Stimulated activated CD4-positive, alpha-beta T cell treated with anti-CD3 and anti-CD28 coated beads, Interleukin-4, amount 100 ng/mL, for 1 hour (primary cell): ENCODE data around the gene FBXL13.
"Not testable (repeated sequence)": the region's sequence is repeated elsewhere in the genome, so short reads cannot be mapped to it uniquely, and the experiment has no call there.

Source experiments
- DNase-seq: peaks from one replicate; pipeline ENCODE4 v3.0.0-alpha.2; 2020

The FBXL13 gene

DNA sequence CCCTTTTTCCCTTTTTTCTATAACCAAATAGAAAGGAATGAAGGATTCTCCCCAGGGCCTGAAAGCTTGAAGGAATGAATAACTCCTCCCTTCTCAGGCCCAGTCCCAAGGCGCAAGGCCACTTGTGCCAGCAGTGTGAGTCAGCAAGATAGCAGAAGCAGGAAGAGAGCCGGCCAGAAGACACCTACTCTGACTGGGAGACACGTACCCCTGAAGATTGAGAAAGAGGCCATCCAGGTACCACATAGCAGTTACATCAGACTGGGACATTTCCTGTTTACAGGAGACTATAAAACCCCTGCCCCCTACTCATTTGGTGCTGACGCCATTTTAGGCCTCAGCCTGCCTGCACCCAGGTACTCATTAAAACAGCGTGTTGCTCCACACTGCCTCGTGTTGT lies 96.3 kb downstream of the FBXL13 start:
- no peak for DNase-seq

DNA sequence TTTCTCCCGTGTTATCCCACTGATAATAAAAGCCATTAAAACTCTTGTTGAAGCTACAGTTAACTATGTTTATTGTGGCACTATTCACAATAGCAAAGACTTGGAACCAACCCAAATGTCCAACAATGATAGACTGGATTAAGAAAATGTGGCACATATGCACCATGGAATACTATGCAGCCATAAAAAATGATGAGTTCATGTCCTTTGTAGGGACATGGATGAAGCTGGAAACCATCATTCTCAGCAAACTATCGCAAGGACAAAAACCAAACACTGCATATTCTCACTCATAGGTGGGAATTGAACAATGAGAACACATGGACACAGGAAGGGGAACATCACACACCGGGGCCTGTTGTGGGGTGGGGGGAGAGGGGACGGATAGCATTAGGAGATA lies 97.0 kb downstream of the FBXL13 start:
- DNase-seq: not testable (repeated sequence)

DNA sequence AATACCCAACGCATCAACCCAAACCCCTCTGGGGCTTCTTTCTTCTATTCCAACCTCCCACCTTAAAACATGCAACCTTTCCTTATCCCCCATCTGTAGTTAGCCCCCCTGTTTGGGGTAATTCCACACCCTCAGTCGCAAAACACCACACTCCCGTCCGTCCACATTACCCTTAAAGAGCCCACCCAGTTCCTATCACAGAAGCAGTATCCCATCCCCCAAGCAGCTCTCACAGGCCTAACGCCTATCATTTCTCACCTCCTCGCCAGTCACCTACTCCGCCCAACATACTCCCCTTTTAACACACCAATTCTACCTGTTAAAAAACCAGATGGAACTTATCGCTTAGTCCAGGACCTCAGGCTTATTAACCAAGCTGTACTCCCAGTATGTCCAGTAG lies 98.1 kb downstream of the FBXL13 start:
- DNase-seq: no peak

DNA sequence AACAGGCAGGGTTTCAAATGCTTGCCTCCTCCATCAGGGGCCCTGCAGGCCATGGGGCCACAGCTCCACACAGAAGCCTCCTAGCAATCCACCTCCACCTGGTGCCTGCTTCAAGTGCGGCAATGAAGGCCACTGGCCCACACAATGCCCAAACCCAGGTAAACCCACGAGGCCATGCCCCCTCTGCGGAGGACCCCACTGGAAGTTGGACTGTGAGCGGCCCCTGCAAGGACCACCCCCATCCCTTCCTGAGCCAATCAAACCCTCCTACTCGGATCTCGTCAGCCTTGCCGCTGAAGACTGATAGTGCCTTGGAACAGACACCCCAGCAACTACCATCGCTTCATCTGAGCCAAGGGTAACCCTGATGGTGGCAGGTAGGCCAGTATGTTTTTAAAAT lies 98.7 kb downstream of the FBXL13 start:
- no peak for DNase-seq

DNA sequence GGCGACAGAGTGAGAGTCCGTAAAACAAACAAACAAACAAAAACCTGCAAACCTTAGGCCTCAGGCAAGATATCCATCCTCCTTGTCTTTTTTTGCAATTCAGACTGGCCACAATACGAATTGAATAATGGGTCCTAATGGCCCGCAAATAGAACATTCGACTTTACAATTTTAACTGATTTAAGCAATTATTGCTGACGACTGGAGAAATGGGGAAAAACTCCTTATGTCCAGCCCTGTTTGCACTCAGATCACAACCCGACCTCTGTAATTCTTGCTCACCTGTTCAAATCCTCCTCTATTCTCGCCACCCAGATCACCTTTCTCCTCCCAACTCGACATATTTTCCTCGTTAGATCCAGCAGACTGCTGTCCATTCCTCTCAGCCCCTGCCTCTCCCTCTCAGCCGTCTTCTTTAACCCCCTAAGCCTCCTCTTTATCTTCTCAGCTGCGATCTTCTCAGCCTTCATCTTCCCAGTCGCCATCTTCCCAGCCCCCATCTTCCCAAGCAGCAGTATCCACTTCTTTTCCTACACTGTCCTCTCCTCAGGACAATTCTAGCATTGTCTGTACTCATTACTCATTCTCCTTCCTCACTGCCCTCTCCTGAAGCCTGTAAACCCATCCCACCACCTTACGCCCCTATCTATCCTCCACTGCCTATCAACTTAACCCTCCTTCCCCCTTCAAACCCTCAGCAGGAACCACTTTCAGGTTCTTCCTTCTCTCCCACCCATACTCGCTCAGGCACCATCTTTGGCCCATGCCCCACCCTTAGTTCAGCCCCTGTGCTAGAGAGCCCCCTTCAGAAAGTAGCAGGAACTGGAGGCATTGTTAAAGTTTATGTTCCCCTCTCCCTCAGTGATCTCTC lies 100.0 kb downstream of the FBXL13 start:
- DNase-seq: no peak

DNA sequence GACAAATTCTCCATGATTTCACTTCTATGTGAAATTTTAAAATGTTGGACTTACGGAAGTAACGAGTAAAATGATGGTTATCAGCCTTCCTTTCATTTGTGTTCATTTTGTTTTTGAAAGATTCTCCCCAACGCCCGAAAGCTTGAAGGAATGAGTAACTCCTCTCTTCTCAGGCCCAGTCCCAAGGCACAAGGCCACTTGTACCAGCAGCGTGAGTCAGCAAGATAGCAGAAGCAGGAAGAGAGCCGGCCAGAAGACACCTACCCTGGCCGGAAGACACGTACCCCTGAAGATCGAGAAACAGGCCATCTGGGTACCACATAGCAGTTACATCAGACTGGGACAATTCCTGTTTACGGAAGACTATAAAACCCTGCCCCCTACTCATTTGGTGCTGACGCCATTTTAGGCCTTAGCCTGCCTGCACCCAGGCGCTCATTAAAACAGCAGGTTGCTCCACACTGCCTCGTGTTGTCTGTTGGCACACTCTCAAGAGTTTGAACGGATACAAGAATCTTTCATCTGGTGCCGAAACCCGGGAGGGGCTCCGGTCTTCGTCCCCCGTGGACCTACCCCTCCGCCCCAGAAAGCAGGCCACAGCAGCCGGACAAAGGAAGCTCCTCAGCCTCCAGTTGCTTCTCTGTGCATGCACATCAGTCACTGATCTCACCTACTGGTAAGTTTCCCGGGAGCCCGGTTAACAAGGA lies 101.3 kb downstream of the FBXL13 start:
- DNase-seq: no peak

DNA sequence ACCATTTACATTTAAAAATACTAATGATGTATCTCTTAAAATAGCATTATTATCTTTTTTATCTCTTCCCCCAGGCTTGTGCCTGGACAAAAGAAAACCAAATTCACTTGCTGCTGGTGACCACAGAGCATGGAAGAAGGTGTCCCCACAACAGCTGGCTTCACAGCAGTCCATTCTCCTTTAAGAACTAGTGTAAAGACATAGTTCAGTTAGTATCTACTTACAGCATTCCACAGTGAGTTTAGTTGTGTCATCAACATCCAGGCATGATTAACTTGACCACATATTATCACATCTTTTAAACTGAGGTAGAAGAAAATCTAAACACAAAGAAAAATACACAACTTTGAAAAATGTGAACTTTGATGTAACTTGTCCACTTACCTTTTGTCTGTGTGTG lies 106.8 kb downstream of the FBXL13 start:
- no peak for DNase-seq

DNA sequence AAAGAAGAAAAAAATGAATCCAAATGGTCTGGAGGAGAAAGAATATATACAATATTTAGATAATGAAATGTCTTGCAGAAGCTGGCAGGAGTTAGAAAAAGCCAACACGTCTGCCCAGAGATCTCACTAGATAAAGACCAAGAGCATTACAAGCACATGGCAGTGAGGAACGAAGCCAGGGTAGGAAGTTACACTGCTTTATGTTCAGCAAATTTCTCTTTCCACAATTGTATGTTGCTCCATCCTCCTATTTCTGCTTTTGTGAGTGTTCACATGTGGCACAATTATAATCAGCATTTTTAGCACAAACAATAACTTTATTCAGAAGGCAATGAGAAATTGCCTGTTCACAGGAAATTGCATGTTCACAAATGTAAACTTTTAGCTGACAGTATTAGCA lies 108.1 kb downstream of the FBXL13 start:
- no peak for DNase-seq

DNA sequence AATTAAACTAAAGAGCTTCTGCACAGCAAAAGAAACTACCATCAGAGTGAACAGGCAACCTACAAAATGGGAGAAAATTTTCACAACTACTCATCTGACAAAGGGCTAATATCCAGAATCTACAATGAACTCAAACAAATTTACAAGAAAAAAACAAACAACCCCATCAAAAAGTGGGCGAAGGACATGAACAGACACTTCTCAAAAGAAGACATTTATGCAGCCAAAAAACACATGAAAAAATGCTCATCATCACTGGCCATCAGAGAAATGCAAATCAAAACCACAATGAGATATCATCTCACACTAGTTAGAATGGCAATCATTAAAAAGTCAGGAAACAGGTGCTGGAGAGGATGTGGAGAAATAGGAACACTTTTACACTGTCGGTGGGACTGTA lies 112.6 kb downstream of the FBXL13 start:
- DNase-seq: not testable (repeated sequence)

DNA sequence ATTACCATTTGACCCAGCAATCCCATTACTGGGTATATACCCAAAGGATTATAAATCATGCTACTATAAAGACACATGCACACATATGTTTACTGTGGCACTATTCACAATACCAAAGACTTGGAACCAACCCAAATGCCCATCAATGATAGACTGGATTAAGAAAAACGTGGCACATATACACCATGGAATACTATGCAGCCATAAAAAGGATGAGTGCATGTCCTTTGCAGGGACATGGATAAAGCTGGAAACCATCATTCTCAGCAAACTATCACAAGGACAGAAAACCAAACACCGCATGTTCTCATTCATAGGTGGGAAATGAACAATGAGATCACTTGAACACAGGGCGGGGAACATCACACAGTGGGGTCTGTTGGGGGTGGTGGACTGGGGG lies 116.6 kb downstream of the FBXL13 start:
- not testable (repeated sequence) for DNase-seq

DNA sequence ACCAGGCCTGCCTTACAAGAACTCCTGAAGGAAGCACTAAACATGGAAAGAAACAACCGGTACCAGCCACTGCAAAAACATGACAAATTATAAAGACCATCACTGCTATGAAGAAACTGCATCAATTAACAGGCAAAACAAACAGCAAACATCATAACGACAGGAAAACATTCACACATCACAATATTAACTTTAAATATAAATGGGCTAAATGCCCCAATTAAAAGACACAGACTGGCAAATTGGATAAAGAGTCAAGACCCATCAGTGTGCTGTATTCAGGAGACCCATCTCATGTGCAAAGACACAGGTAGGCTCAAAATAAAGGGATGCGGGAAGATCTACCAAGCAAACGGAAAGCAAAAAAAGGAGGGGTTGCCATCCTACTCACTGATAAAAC lies 120.2 kb downstream of the FBXL13 start:
- DNase-seq: not testable (repeated sequence)

DNA sequence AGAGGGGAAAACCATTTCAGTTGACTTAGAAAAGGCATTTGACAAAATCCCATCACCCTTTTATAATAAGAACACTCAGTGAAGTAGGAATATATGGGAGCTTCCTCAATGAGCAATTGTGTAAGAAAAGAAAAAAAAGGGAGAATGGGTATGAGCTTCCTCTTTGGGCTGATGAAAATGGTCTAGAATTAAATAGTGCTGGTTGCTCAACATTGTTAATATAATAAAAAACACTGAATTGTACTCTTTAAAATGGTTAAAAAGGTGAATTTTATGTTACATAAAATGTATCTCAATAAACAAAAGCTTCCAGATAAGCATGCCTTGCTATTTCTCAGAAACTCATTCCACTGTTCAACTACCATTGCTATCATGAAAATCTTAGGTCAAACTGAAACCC lies 121.2 kb downstream of the FBXL13 start:
- no peak for DNase-seq

DNA sequence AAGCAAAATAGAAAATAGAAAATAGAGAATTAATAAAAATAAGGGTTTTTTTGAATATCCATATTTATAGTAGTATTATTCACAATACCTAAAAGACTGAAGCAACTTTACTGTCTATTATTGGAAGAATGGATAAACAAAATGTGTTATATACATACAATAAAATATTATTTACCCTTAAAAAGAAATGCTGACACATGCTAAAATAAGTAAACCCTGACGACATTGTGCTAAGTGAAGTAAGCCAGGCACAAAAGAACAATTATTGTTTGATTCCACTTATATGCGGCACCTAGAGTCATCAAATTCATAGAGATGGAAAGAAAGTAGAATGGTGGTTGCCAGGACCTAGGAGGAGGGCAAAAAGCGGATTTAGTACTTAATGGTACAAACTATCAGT lies 122.8 kb downstream of the FBXL13 start:
- DNase-seq: no peak

DNA sequence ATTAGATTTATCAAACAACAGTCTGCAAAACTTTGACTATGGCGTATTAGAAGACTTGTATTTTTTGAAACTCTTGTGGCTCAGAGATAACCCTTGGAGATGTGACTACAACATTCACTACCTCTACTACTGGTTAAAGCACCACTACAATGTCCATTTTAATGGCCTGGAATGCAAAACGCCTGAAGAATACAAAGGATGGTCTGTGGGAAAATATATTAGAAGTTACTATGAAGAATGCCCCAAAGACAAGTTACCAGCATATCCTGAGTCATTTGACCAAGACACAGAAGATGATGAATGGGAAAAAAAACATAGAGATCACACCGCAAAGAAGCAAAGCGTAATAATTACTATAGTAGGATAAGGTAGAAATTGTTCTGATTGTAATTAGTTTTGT lies 130.4 kb downstream of the FBXL13 start:
- no peak for DNase-seq

DNA sequence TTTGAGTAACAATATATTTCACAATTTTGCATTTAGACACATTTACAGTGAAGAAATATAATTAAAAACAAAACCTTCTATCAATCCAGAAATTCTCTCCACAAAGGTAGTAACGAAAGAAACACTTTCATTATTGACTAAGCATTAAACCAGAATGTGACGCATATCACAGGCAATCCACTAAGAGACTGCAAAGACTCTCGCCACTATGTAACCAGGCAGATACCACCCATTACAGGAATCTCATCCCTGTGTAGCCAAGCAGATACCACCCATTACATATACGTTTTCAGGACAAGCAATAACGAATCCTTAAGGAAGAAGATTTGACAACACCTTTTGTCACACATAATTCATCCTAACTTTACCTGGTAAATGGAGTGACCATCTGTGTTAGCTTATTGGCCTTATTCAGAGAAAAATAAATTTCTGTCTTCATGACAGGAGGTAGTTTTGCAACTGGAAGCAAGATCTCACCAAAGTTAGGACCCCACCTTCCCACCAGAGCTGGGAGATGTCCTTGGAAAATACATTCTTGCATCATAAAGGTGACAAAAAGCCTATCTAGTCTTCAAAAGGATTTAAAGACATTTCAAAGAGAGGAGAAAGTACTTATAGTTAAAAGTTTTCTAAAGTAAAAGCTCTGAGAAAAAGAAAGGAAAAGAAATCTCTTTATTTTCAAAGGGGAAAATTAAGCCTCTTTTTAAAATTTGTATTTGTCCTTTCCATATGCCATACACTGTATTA lies 131.0 kb downstream of the FBXL13 start:
- no peak for DNase-seq

DNA sequence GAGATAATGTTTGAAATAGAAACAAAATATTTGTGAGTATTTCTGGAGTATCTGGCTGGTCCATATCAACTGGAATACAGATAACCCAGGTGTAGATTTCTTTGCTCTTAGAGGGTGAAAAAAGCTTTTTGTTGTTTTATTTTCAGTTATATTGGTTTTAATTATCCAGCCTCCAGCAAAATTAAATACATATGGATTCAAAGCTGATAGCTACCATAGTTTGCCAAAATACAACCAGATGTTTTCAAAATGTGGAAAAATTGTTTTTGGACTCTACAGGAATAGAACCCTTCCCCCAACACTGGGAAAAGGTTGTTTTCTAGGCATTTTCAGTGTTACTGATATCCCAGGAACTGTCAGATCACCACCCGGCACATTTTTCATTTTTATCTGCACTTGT lies 131.7 kb downstream of the FBXL13 start:
- no peak for DNase-seq

DNA sequence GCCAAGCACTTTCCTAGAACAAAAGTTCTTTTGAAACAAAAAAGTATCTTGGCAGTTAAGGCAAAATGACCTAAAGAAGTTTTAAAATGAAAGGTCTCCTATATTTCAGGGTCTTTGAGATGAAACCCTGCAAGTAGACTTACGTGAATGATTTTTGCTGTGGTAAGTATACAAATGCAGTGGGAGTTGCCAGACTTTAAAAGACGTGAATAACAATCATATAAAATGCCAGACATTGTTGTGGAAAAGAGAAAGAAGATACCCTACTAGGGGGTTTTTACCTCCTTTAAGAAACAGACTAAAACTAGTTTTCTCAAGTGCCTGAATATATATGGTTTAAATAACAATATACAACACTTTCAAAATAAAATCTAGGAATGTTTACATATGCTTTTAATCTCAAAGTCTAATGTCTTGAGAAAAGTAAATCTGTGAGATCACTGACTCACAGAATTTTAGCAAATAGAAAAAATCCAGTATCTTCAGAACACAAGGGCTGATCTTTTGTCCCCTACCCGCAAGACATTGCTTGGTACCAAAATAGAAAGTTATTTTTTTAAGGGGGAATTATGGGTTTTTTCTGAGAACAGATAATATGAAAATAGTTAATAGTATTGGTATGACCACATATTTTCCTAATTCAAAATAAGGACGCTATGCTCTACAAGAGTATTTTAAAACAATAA lies 132.3 kb downstream of the FBXL13 start:
- no peak for DNase-seq

DNA sequence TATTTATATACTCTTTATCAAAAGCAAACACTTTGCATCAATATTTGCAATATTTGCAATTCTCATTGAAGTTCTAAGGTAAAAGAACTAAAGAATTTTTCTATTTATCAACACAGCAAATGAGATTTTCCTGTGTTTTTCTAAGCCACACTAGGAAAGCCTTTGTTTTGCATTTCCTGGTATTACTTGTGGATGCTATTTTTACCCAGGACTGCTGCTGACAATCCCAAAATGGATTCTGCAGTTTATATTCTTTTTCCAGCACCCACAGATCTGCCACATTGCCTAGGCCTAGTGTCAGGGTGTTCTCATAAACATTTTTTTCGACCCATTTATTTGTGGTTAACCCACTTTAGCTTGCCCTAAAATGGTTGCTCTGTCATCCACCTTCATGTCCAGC lies 135.9 kb downstream of the FBXL13 start:
- no peak for DNase-seq

DNA sequence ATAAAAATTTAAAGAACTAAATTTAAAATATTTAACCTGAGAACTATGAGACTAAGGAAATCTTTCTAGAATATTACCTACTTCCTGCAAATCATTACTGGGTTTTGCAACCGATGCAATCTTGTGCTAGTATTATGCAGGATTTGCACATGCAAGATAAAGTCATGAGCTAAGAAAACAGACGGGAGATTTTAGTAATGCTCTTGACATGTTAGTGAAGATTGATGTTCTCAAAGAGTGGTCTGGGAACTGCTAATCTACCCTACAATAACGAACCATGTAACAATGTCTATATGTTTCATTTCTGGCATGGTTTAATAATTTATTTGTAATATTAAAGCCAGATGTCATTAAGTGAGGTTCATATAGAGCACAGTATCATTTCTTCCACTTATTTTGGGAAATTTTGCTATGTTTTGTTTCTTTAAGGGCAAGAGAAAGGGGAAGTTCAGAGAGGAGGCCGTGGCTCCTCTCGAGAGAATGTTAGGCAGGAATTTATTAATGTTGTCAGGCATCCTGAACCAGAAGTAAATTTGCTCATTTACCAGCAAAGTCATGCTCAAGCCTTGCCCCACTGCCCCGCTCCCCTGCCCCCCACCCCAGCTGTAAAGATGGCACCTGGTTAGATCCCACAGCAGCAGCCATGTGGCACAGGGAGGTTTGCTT lies 139.0 kb downstream of the FBXL13 start:
- no peak for DNase-seq

DNA sequence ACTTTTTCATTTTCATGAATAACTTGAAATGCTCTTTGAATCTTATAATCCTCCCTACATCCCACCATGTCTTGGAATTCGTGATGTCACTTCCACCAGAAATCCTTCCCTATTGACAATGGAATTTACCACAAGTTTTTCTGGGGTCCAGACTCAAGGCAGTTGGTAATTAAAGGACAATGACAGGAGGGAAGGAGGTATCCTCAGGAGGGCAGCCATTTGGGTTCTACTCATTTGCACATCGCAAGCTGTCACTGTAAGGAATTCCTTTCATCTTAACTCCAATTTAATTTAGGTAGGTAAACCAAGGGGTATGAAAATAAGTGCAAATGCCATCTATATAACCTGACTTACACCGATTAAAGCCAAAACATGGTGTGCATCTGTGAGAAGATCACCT lies 139.9 kb downstream of the FBXL13 start:
- no peak for DNase-seq

DNA sequence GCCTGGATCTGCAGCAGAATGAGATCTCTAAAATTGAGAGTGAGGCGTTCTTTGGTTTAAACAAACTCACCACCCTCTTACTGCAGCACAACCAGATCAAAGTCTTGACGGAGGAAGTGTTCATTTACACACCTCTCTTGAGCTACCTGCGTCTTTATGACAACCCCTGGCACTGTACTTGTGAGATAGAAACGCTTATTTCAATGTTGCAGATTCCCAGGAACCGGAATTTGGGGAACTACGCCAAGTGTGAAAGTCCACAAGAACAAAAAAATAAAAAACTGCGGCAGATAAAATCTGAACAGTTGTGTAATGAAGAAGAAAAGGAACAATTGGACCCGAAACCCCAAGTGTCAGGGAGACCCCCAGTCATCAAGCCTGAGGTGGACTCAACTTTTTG lies 140.4 kb downstream of the FBXL13 start:
- no peak for DNase-seq

DNA sequence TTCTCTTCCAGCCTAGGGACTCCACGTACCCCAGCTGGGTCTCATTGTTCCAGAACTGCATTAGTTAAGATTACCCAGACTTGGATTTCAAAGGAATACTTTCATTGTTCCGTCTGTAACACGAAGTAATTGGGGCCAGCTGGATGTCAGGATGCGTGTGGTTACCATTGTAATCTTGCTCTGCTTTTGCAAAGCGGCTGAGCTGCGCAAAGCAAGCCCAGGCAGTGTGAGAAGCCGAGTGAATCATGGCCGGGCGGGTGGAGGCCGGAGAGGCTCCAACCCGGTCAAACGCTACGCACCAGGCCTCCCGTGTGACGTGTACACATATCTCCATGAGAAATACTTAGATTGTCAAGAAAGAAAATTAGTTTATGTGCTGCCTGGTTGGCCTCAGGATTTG lies 140.8 kb downstream of the FBXL13 start:
- DNase-seq: no peak

DNA sequence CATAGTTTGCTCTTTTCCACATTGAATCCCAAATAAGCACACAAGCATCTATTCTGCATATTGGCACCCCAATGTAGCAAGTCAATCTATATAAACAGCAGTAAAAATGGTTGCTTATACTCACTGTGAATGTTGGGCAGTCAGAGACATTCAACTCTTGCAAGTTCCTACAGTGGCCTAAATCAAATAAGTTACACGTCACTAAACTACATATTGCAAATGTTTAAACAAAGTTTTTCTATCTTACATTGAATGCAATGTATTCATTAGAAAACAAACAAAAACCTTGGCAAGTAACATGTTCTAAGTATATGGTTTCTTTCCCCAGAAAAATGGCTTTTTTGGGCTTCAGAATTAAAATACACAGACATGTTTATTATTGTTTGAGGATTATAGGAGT lies 142.8 kb downstream of the FBXL13 start:
- no peak for DNase-seq
